Muscle layer of colon (tissue), 2 donors: ENCODE data around the gene PRSS35.
"Not testable (repeated sequence)": the region's sequence is repeated elsewhere in the genome, so short reads cannot be mapped to it uniquely, and the experiment has no call there.

Experiments used
- H3K27ac ChIP-seq: one replicate; pipeline ENCODE4 v1.7.0; 2013; ENCODE audit warnings: low read depth, mild to moderate bottlenecking, low read length, moderate library complexity
- H3K27me3 ChIP-seq, 2 donors: one replicate each; pipeline ENCODE4 v1.7.0; 2013; ENCODE audit warnings: low read length in 2 of 2, mild to moderate bottlenecking in 2 of 2; ENCODE audit not compliant: insufficient read depth in 2 of 2, control insufficient read depth in 1 of 2
- H3K36me3 ChIP-seq: one replicate; pipeline ENCODE4 v1.7.0; 2013; ENCODE audit warnings: mild to moderate bottlenecking, low read length; ENCODE audit not compliant: insufficient read depth
- H3K4me1 ChIP-seq: one replicate; pipeline ENCODE4 v1.7.0; 2013; ENCODE audit warnings: mild to moderate bottlenecking, low read length; ENCODE audit not compliant: insufficient read depth
- H3K4me3 ChIP-seq, 2 donors: one replicate each; pipeline ENCODE4 v1.7.0; 2013; ENCODE audit warnings: low read length in 2 of 2, low read depth in 1 of 2, mild to moderate bottlenecking in 1 of 2, moderate library complexity in 1 of 2
- H3K9ac ChIP-seq: one replicate; pipeline ENCODE4 v1.7.0; 2013; ENCODE audit warnings: low read length
- H3K9me3 ChIP-seq: one replicate; pipeline ENCODE4 v1.7.0; 2013; ENCODE audit warnings: mild to moderate bottlenecking, low read length
- donor health status: abdominal sarcoma.
- donor health status: Adenocarcinoma of cecum.

The PRSS35 gene

DNA sequence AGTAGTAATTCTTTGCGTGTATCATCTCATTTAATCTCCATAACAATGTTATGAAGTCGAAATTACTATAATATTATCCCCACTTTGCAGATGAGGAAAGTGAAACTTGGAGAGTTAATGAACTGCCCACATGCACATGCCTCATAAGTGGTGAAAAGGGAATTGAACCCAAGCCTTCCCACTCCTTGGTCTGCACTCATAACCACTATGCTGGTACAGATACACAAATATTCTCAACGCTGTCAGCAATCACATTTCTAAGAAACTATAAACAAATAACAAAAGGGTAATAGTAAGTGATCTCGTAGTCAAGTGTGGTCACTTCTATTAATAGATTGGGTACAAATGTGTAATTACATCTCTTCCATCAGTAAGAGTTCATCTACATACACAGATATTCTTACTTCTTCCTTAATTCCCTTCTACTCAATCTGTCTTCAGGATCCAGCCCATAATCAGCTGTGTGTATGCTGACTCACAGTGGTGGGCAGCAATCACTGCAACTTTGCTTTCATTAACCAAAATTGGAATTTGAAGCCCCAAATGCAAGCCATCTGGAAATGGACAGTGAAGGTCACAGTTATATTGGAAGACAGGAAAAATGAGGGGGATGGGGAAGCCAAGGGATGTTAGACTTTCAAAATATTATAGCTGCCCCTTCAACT is 6.6 kb downstream of the PRSS35 start:
- Histone ChIP-seq H3K36me3 (no peaks in the 10 kb centered on the region), H3K4me3 (no peak overlapping the region), H3K27ac (no peak overlapping the region), H3K9ac (no peak overlapping the region), H3K27me3 (no peaks in the 10 kb centered on the region), H3K9me3 (no peaks in the 10 kb centered on the region), H3K4me1 (no peaks in the 10 kb centered on the region)

DNA sequence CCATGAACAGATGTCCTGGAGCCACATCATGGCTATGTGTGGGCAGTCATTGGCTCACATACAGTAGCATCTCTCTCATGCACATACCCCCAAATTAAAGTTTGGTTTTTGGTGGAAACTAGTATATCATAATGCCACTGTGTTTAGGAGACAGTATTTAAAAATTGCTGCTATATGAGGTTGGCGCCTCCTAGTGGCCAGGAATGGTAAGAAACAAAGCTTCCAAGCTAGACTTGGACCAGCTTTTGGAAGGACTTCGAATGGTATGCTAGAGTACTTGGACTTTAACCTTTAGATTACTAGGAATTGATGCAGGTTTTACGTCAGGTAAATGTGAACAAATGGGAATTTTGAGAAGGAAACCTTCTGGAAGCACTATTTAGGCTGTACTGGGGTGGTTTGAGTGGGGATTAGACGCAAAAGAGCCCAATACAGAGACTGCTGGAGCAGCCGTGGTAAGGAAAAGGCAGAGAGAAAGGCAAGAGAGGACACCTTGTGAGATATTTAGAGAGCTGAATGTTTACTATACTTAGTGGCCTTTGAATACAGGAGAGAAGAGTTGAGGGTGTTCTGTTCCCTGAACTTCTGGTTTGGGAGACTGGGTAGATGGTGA is 23.8 kb downstream of the PRSS35 start:
- Histone ChIP-seq H3K36me3 (no peaks in the 10 kb centered on the region), H3K4me3 (no peak overlapping the region), H3K9me3 (no peaks in the 10 kb centered on the region), H3K27me3 (no peaks in the 10 kb centered on the region), H3K9ac (no peak overlapping the region), H3K4me1 (no peaks in the 10 kb centered on the region), H3K27ac (no peak overlapping the region)

DNA sequence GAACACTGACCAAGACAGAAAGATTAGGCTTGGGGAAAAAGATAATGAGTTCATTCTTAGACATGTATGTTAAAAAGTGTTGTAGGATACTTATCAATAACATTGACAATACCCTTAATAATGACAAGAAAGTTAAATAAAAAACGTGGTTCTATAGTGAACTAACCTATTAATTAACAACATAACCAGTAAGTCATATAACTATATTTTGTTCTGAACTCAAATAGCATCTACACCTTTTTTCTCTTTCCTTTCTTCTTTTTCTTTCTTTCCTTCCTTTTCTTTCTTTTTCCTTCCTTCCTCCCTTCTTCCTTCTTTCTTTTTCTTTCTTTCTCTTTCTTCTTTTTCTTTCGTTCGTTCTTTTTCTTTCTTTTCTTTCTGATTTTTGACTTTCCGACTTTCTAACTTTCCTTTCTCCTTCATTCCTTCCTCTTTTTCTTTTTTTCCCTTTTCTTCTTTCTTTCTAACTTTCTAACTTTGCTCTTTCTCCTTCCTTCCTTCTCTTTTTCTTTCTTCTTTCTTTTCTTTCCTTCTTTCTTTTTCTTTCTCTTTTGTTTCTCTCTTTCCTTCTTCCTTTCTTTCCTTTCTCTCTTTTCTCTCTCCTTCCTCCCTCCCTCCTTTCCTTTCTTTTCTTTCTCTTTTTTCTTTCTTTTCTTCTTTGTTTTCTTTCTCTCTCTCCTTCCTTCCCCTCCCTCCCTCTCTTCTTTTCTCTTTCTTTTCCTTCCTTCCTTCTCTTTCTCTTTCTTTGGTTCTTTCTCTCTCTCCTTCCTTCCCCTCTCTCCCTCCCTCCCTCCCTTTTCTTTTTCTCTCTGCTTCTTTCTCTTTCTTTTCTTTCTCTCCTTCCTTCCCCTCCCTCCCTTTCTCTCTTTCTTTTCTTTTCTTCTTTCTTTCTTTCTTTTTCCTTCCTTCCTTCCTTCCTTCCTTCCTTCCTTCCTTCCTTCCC is 24.6 kb downstream of the PRSS35 start:
- H3K9me3 ChIP-seq: no peaks in the 10 kb centered on the region
- H3K9ac ChIP-seq: no peak overlapping the region
- no peak overlapping the region for H3K4me3 ChIP-seq
- no peaks in the 10 kb centered on the region for H3K36me3 ChIP-seq
- no peaks in the 10 kb centered on the region for H3K27me3 ChIP-seq
- H3K4me1 ChIP-seq: no peaks in the 10 kb centered on the region
- no peak overlapping the region for H3K27ac ChIP-seq

DNA sequence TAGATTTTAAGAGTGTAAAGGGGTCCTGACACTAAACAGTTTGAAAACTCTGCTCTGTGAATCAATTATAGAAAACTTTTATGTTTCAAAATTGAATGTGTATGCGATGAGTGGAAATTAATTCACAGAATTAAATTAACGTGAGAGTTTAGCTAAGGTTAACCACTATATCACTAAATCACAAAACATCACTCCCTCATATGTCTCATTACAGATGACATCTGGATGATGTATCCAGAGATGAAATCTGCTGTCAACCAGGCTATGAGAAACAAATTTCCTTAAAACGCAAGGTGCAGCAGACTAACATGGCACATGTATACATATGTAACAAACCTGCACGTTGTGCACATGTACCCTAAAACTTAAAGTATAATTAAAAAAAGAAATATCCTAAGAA is 27.3 kb downstream of the PRSS35 start:
- H3K36me3 ChIP-seq: no peaks in the 10 kb centered on the region
- H3K4me3 ChIP-seq: no peak overlapping the region

DNA sequence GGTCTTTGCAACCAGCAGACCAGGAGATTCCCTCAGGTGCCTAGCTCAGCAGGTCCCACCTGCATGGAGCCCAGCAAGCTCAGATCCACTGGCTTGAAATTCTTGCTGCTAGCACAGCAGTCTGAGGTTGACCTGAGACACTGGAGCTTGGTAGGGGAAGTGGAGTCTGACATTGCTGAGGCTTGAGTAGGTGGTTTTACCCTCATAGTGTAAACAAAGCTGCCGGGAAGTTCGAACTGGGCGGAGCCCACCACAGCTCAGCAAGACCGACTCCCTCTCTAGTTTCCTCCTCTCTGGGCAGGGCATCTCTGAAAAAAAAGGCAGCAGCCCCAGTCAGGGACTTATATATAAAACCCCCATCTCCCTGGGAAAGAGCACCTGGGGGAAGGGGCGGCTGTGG is 34.3 kb downstream of the PRSS35 start:
- Histone ChIP-seq H3K27me3 (no peaks in the 10 kb centered on the region), H3K9ac (no peak overlapping the region), H3K27ac (no peak overlapping the region), H3K4me3 (no peak overlapping the region), H3K9me3 (no peaks in the 10 kb centered on the region), H3K36me3 (no peaks in the 10 kb centered on the region), H3K4me1 (no peaks in the 10 kb centered on the region)

More for the DNA sequence above, 27.3 kb downstream of the PRSS35 start:
- H3K27me3 ChIP-seq: no peaks in the 10 kb centered on the region
- H3K9ac ChIP-seq: no peak overlapping the region
- no peak overlapping the region for H3K27ac ChIP-seq
- no peaks in the 10 kb centered on the region for H3K9me3 ChIP-seq
- H3K4me1 ChIP-seq: no peaks in the 10 kb centered on the region

DNA sequence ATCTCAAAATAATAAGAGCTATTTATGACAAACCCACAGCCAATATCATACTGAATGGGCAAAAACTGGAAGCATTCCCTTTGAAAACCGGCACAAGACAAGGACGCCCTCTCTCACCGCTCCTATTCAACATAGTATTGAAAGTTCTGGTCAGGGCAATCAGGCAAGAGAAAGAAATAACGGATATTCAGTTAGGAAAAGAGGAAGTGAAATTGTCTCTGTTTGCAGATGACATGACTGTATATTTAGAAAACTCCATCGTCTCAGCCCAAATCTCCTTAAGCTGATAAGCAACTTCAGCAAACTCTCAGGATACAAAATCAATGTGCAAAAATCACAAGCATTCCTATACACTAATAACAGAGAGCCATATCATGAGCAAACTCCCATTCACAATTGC is 38.1 kb downstream of the PRSS35 start:
- not testable (repeated sequence) for H3K4me1 ChIP-seq, H3K27ac ChIP-seq, H3K9me3 ChIP-seq, H3K4me3 ChIP-seq, H3K27me3 ChIP-seq, H3K36me3 ChIP-seq, H3K9ac ChIP-seq

DNA sequence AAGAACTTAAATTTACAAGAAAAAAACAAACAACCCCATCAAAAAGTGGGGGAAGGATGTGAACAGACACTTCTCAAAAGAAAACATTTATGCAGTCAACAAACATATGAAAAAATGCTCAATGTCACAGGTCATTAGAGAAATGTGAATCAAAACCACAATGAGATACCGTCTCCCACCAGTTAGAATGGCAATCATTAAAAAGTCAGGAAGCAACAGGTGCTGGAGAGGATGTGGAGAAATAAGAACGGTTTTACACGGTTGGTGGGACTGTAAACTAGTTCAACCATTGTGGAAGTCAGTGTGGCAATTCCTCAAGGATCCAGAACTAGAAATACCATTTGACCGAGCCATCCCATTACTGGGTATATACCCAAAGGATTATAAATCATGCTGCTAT is 39.4 kb downstream of the PRSS35 start:
- not testable (repeated sequence) for H3K27me3 ChIP-seq, H3K9ac ChIP-seq, H3K4me1 ChIP-seq, H3K4me3 ChIP-seq, H3K9me3 ChIP-seq, H3K27ac ChIP-seq, H3K36me3 ChIP-seq

DNA sequence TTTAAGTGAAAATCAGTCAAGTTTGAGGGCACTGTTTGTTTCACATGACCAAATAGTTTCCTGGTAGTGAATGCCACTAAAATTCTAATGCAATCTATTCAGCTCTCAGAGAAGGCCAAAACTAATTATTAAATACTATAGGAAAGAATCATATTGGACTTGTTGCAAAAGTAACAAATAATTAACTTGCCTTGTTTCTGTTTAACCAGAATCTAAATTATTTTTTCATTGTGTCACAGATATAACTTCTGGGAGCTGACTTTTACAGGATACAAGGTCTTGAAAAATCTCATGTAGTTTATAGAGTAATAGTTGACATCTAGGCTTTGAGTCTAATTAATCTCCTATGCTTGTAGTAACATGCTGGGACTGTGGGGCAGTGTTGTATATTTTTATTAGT is 44.5 kb downstream of the PRSS35 start:
- Histone ChIP-seq H3K4me1 (no peaks in the 10 kb centered on the region), H3K27ac (no peak overlapping the region), H3K9ac (no peak overlapping the region)

DNA sequence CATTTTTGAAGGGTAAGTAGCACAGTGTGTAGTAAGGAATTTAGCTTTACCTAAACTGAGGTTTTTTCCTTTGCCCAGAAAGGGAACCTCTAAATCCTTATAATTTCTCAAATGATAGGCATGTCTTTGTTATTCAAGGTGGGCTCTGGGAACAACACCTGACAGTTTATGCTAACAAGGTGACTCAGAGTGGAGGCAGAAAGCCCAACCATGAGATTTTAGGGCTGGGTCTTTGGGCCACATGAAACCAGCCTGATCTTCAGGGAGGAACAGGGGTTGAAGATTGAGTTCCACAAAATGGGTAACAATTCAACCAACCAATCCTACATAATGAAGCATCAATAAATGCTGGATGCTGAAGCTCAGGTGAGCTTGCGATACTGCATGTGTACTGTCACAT is 46.6 kb downstream of the PRSS35 start:
- H3K4me3 ChIP-seq: no peak overlapping the region
- H3K27ac ChIP-seq: no peak overlapping the region
- no peaks in the 10 kb centered on the region for H3K27me3 ChIP-seq
- H3K9me3 ChIP-seq: no peaks in the 10 kb centered on the region
- no peak overlapping the region for H3K9ac ChIP-seq
- H3K36me3 ChIP-seq: no peaks in the 10 kb centered on the region
- H3K4me1 ChIP-seq: no peaks in the 10 kb centered on the region

More for the DNA sequence above, 44.5 kb downstream of the PRSS35 start:
- Histone ChIP-seq H3K9me3 (no peaks in the 10 kb centered on the region), H3K36me3 (no peaks in the 10 kb centered on the region), H3K27me3 (no peaks in the 10 kb centered on the region), H3K4me3 (no peak overlapping the region)

DNA sequence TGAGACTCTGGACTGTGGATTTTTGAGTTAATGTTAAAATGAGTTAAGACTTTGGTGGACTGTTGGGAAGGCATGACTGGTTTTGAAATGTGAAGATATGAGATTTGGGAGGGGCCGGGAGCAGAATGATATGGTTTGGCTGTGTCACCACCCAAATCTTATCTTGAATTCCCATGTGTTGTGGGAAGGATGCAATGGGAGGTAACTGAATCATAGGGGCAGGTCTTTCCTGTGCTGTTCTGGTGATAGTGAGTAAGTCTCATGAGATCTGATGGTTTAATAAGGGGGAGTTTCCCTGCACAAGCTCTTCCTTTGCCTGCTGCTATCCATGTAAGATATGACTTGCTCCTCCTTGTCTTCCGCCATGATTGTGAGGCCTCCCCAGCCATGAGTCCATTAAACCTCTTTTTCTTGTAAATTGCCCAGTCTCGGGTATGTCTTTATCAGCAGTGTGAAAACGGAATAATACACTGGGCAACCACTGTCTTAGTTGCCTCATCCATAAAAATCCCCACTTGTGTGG is 59.4 kb downstream of the PRSS35 start:
- H3K27ac ChIP-seq, H3K36me3 ChIP-seq, H3K9me3 ChIP-seq, H3K27me3 ChIP-seq, H3K9ac ChIP-seq, H3K4me3 ChIP-seq, H3K4me1 ChIP-seq: not testable (repeated sequence)

DNA sequence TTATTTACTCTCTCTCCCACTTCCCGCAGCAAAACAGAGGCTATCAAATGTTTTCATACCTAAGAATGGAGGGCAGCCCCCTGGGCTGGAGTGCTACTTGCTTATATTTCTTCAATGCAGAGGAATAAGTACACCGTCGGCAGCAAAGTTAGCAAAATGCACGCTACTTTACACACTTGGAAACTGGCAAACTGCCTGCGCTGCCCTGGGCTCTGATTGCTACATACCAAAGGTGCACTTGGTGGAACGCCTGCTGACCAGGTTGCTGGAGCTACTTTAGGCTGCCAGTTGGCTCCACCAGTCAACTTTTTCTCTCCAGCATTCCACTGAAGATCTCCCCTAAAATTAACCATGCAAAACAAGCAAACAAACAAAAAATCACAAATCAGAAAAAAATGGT is 62.4 kb downstream of the PRSS35 start:
- Histone ChIP-seq H3K27me3 (no peaks in the 10 kb centered on the region), H3K9me3 (no peaks in the 10 kb centered on the region), H3K36me3 (no peaks in the 10 kb centered on the region), H3K27ac (no peak overlapping the region), H3K4me1 (no peaks in the 10 kb centered on the region), H3K4me3 (no peak overlapping the region), H3K9ac (no peak overlapping the region)
